ENCODE results near the gene RASL10B. TPM values are rescaled to one million over a fixed set of nuclear protein-coding genes. Genes with fewer than 3 reads are reported as not detected.

Gene RASL10B
- total and polyA plus RNA-seq, 7 experiments from 2014 or later = 0.14 to 0.76 (median 0.37) TPM

- H3K4me3 Mint-ChIP-seq = peak overlapping the region in 2 of 10 donors; percentile 5 to 61
- peaks cover 0 to 17% (median 14%) of the 10 kb centered on the region in 5 donors for H3K36me3 Mint-ChIP-seq
- H3K27me3 ChIP-seq (ENCODE audit: control insufficient read depth in 2 of 2, insufficient read depth in 2 of 2, low read length in 2 of 2) = no peaks in the 10 kb centered on the region
- H3K27ac ChIP-seq (ENCODE audit: low read depth, low read length) = no peak overlapping the region
- peaks cover 0 to 13% (median 5%) of the 10 kb centered on the region in 3 experiments for H3K36me3 ChIP-seq (ENCODE audit: control insufficient read depth in 2 of 3, insufficient read depth in 3 of 3, low read length in 3 of 3)
- POLR2A ChIA-PET = interaction anchor here (0.5 kb wide), 1 partner anchor 66 kb away, joined by 3 read pairs; no protein-coding TSS in a partner anchor
- H3K27me3 Mint-ChIP-seq = no peaks in the 10 kb centered on the region
- H3K27ac Mint-ChIP-seq = peak overlapping the region in 4 of 9 donors; percentile 0 to 23 (median 18)
- ATAC-seq = no peak
- H3K4me1 ChIP-seq (ENCODE audit: control insufficient read depth in 2 of 2, insufficient read depth in 2 of 2, low read length in 2 of 2) = peaks cover 0 to 31% of the 10 kb centered on the region in 2 donors
- no peaks in the 10 kb centered on the region for H3K9me3 Mint-ChIP-seq
- CTCF ChIA-PET = interaction anchor here (0.5 kb wide), 1 partner anchor 447 kb away, joined by 3 read pairs; no protein-coding TSS in a partner anchor
- no peak overlapping the region for H3K4me3 ChIP-seq (ENCODE audit: low read length)
- H3K9me3 ChIP-seq (ENCODE audit: control insufficient read depth in 2 of 3, low read length in 3 of 3) = no peaks in the 10 kb centered on the region
- DNase-seq = no peak
- intact Hi-C loops (cut with micrococcal nuclease) = no loop called here
- H3K4me1 Mint-ChIP-seq = peaks cover 22 to 87% (median 62%) of the 10 kb centered on the region in 7 donors
Observed at GRCh38 chr17:35708149-35708548, 23.3 kb upstream of the RASL10B start.

DNA sequence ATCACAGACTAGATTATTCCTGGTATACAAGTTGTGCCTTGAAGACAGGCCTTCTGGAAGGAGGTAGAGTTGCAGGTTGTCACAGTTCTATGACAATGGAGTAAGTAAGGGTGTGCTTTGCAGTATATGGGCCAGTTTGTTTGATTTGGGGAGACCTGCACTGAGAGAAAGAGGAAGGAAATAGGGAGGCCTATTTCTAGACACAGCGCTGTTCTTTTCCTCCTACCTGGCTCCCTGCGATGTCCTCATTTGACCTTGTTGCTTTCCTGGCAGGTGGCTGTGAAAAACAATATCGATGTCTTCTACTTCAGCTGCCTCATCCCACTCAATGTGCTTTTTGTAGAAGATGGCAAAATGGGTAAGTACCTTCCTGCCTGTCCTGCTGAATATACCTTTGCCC is 22.5 kb upstream of the RASL10B start:
- ChIA-PET CTCF (interaction anchor here (0.9 to 1.1 kb wide), 2 partner anchors 55 to 175 kb away, joined by 3 read pairs; no protein-coding TSS in a partner anchor), POLR2A (interaction anchor here (0.5 to 1.2 kb wide), 2 partner anchors 16 to 67 kb away, joined by 3 read pairs; no protein-coding TSS in a partner anchor)
- DNase-seq (no peak), ATAC-seq (no peak)
- Histone ChIP-seq H3K9me3 (ENCODE audit: control insufficient read depth in 2 of 3, low read length in 3 of 3) (no peaks in the 10 kb centered on the region), H3K4me3 (ENCODE audit: low read length) (no peak overlapping the region), H3K4me1 (ENCODE audit: control insufficient read depth in 2 of 2, insufficient read depth in 2 of 2, low read length in 2 of 2) (peaks cover 0 to 36% of the 10 kb centered on the region in 2 donors), H3K27me3 (ENCODE audit: control insufficient read depth in 2 of 2, insufficient read depth in 2 of 2, low read length in 2 of 2) (no peaks in the 10 kb centered on the region), H3K36me3 (ENCODE audit: control insufficient read depth in 2 of 3, insufficient read depth in 3 of 3, low read length in 3 of 3) (peaks cover 0 to 13% (median 5%) of the 10 kb centered on the region in 3 experiments), H3K27ac (ENCODE audit: low read depth, low read length) (no peak overlapping the region)
- no peaks in the 10 kb centered on the region for H3K27me3 Mint-ChIP-seq
- peak overlapping the region in 8 of 10 donors; percentile 16 to 61 (median 52) for H3K4me3 Mint-ChIP-seq
- peaks cover 22 to 80% (median 60%) of the 10 kb centered on the region in 7 donors for H3K4me1 Mint-ChIP-seq
- H3K9me3 Mint-ChIP-seq = no peaks in the 10 kb centered on the region
- intact Hi-C loops (cut with micrococcal nuclease) = no loop called here
- peaks cover 0 to 16% (median 14%) of the 10 kb centered on the region in 5 donors for H3K36me3 Mint-ChIP-seq
- H3K27ac Mint-ChIP-seq = peak overlapping the region in 7 of 9 donors; percentile 17 to 86 (median 51)

DNA sequence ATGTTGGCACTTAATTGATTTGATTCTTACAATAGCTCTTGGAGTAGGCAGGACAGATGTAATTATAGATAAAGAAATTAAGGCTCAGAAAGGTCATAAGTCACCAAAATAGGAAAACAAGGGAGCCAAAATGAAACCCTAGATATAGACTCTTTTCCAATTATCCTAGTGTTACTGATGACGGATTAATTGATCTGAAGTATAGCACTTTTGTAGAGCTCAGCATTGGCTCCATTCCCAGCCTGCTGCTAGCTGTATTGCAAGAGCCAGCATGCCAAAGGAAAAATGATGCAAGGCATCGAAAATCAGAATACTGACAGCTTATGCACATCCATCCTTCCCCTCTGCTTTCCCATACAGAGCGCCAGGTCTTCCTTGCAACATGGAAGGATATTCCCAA is 21.6 kb upstream of the RASL10B start:
- ChIA-PET CTCF (interaction anchor here (0.5 to 1.1 kb wide), 3 partner anchors 54 to 176 kb away, joined by 3 to 4 read pairs (median 3); no protein-coding TSS in a partner anchor), POLR2A (no interaction called here)
- H3K9me3 Mint-ChIP-seq = no peaks in the 10 kb centered on the region
- H3K27ac Mint-ChIP-seq = no peak overlapping the region
- peaks cover 0 to 19% (median 12%) of the 10 kb centered on the region in 3 experiments for H3K36me3 ChIP-seq (ENCODE audit: control insufficient read depth in 2 of 3, insufficient read depth in 3 of 3, low read length in 3 of 3)
- H3K4me3 ChIP-seq (ENCODE audit: low read length) = no peak overlapping the region
- peaks cover 0 to 16% (median 14%) of the 10 kb centered on the region in 5 donors for H3K36me3 Mint-ChIP-seq
- H3K4me3 Mint-ChIP-seq = peak overlapping the region in 1 of 10 donors; percentile 61
- H3K4me1 Mint-ChIP-seq = peaks cover 17 to 71% (median 51%) of the 10 kb centered on the region in 7 donors
- no peaks in the 10 kb centered on the region for H3K9me3 ChIP-seq (ENCODE audit: control insufficient read depth in 2 of 3, low read length in 3 of 3)
- ATAC-seq (no peak), DNase-seq (no peak)
- intact Hi-C loops (cut with micrococcal nuclease) = no loop called here
- no peaks in the 10 kb centered on the region for H3K27me3 Mint-ChIP-seq
- H3K27me3 ChIP-seq (ENCODE audit: control insufficient read depth in 2 of 2, insufficient read depth in 2 of 2, low read length in 2 of 2) = no peaks in the 10 kb centered on the region
- peaks cover 0 to 36% of the 10 kb centered on the region in 2 donors for H3K4me1 ChIP-seq (ENCODE audit: control insufficient read depth in 2 of 2, insufficient read depth in 2 of 2, low read length in 2 of 2)
- H3K27ac ChIP-seq (ENCODE audit: low read depth, low read length) = no peak overlapping the region

- no peaks in the 10 kb centered on the region for H3K9me3 ChIP-seq (ENCODE audit: control insufficient read depth in 2 of 3, low read length in 3 of 3)
- no peak for DNase-seq
- CTCF ChIA-PET = interaction anchor here (1.4 kb wide), 1 partner anchor 98 kb away, joined by 4 read pairs; the partner anchor contains the start of gene TAF15
- POLR2A ChIA-PET = no interaction called here
- H3K4me3 ChIP-seq (ENCODE audit: low read length) = no peak overlapping the region
- no peak overlapping the region for H3K27ac ChIP-seq (ENCODE audit: low read depth, low read length)
- H3K36me3 Mint-ChIP-seq = peaks cover 0 to 16% (median 14%) of the 10 kb centered on the region in 5 donors
- H3K4me1 ChIP-seq (ENCODE audit: control insufficient read depth in 2 of 2, insufficient read depth in 2 of 2, low read length in 2 of 2) = peaks cover 0 to 36% of the 10 kb centered on the region in 2 donors
- no peak for ATAC-seq
- peak overlapping the region in 3 of 10 donors; percentile 13 to 43 (median 30) for H3K4me3 Mint-ChIP-seq
- H3K27me3 Mint-ChIP-seq = no peaks in the 10 kb centered on the region
- intact Hi-C loops (cut with micrococcal nuclease) = no loop called here
- H3K9me3 Mint-ChIP-seq = no peaks in the 10 kb centered on the region
- peak overlapping the region in 3 of 9 donors; percentile 42 to 79 (median 71) for H3K27ac Mint-ChIP-seq
- no peaks in the 10 kb centered on the region for H3K27me3 ChIP-seq (ENCODE audit: control insufficient read depth in 2 of 2, insufficient read depth in 2 of 2, low read length in 2 of 2)
- H3K4me1 Mint-ChIP-seq = peaks cover 13 to 60% (median 40%) of the 10 kb centered on the region in 7 donors
- H3K36me3 ChIP-seq (ENCODE audit: control insufficient read depth in 2 of 3, insufficient read depth in 3 of 3, low read length in 3 of 3) = peaks cover 0 to 22% (median 21%) of the 10 kb centered on the region in 3 experiments
Observed at GRCh38 chr17:35710950-35711349, 20.5 kb upstream of the RASL10B start.

- peaks cover 6 to 38% (median 24%) of the 10 kb centered on the region in 7 donors for H3K4me1 Mint-ChIP-seq
- H3K9me3 Mint-ChIP-seq = no peaks in the 10 kb centered on the region
- ATAC-seq = no peak
- H3K36me3 Mint-ChIP-seq = peaks cover 6 to 28% (median 14%) of the 10 kb centered on the region in 5 donors
- Histone ChIP-seq H3K4me1 (ENCODE audit: control insufficient read depth in 2 of 2, insufficient read depth in 2 of 2, low read length in 2 of 2) (peaks cover 0 to 29% of the 10 kb centered on the region in 2 donors), H3K4me3 (ENCODE audit: low read length) (no peak overlapping the region), H3K9me3 (ENCODE audit: control insufficient read depth in 2 of 3, low read length in 3 of 3) (no peaks in the 10 kb centered on the region), H3K27ac (ENCODE audit: low read depth, low read length) (no peak overlapping the region), H3K27me3 (ENCODE audit: control insufficient read depth in 2 of 2, insufficient read depth in 2 of 2, low read length in 2 of 2) (no peaks in the 10 kb centered on the region), H3K36me3 (ENCODE audit: control insufficient read depth in 2 of 3, insufficient read depth in 3 of 3, low read length in 3 of 3) (peaks cover 0 to 39% (median 27%) of the 10 kb centered on the region in 3 experiments)
- no peak overlapping the region for H3K27ac Mint-ChIP-seq
- H3K4me3 Mint-ChIP-seq = no peak overlapping the region
- intact Hi-C loops (cut with micrococcal nuclease) = loop anchor here in 1 of 2 donors (1.0 kb wide), 1 partner anchor 34 kb away; no protein-coding TSS in a partner anchor
- DNase-seq = no peak
- CTCF ChIA-PET = interaction anchor here (0.5 kb wide), 1 partner anchor 308 kb away, joined by 4 read pairs; no protein-coding TSS in a partner anchor
- H3K27me3 Mint-ChIP-seq = no peaks in the 10 kb centered on the region
- POLR2A ChIA-PET = interaction anchor here (1.3 kb wide), 1 partner anchor 8 kb away, joined by 4 read pairs; no protein-coding TSS in a partner anchor
Observed at GRCh38 chr17:35713069-35713728, 18.2 kb upstream of the RASL10B start.

DNA sequence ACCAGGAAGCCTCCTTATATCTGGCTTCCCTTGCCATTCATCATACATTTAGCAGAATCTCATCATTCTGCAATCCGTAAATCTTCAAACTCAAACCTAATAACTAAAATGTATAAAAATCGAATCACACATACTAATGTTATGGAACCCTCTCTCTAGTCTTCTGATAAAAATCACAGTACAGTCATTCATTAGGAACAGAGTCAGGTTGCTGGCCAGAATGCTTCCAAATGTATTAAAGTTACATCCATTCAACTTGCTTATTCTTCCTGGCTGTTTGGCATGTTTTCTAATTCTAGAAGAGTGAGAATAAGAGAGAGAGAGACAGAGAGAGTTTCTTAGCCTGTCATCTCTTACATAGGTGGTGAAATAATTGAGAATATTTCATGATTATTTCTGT is 16.5 kb upstream of the RASL10B start:
- ATAC-seq (no peak), DNase-seq (no peak)
- H3K4me3 Mint-ChIP-seq = no peak overlapping the region
- Histone ChIP-seq H3K27ac (ENCODE audit: low read depth, low read length) (no peak overlapping the region), H3K27me3 (ENCODE audit: control insufficient read depth in 2 of 2, insufficient read depth in 2 of 2, low read length in 2 of 2) (no peaks in the 10 kb centered on the region), H3K4me1 (ENCODE audit: control insufficient read depth in 2 of 2, insufficient read depth in 2 of 2, low read length in 2 of 2) (peaks cover 0 to 18% of the 10 kb centered on the region in 2 donors), H3K4me3 (ENCODE audit: low read length) (no peak overlapping the region), H3K9me3 (ENCODE audit: control insufficient read depth in 2 of 3, low read length in 3 of 3) (no peaks in the 10 kb centered on the region), H3K36me3 (ENCODE audit: control insufficient read depth in 2 of 3, insufficient read depth in 3 of 3, low read length in 3 of 3) (peaks cover 0 to 37% (median 20%) of the 10 kb centered on the region in 3 experiments)
- H3K9me3 Mint-ChIP-seq = no peaks in the 10 kb centered on the region
- intact Hi-C loops (cut with micrococcal nuclease) = no loop called here
- no peak overlapping the region for H3K27ac Mint-ChIP-seq
- H3K36me3 Mint-ChIP-seq = peaks cover 6 to 36% (median 16%) of the 10 kb centered on the region in 5 donors
- CTCF ChIA-PET = no interaction called here
- POLR2A ChIA-PET = interaction anchor here (0.6 kb wide), 1 partner anchor 89 kb away, joined by 3 read pairs; no protein-coding TSS in a partner anchor
- H3K27me3 Mint-ChIP-seq = no peaks in the 10 kb centered on the region
- peaks cover 0 to 20% (median 10%) of the 10 kb centered on the region in 7 donors for H3K4me1 Mint-ChIP-seq

Data from naive thymus-derived CD4-positive, alpha-beta T cell (primary cell).